ENCODE results near the gene PMFBP1. TPM values are rescaled to one million over a fixed set of nuclear protein-coding genes. Genes with fewer than 3 reads are reported as not detected.

Gene PMFBP1
- total and polyA plus RNA-seq, 4 donors = 0.62 to 1.3 (median 1.0) TPM

- Histone ChIP-seq H3K9ac (ENCODE audit: insufficient read depth in 1 of 2, low read length in 2 of 2) (no peak overlapping the region), H3K4me1 (ENCODE audit: control insufficient read depth in 5 of 5, insufficient read depth in 5 of 5, low read length in 5 of 5) (no peaks in the 10 kb centered on the region), H3K27ac (ENCODE audit: low read depth in 1 of 2, low read length in 1 of 2) (no peak overlapping the region), H3K27me3 (ENCODE audit: control insufficient read depth in 3 of 3, insufficient read depth in 3 of 3, low read length in 2 of 3) (no peaks in the 10 kb centered on the region), H3K36me3 (ENCODE audit: control insufficient read depth in 4 of 4, insufficient read depth in 4 of 4, low read length in 4 of 4) (peaks cover 29 to 55% (median 36%) of the 10 kb centered on the region in 4 donors), H3K9me3 (ENCODE audit: control insufficient read depth in 4 of 4, insufficient read depth in 3 of 4, low read length in 3 of 4) (no peaks in the 10 kb centered on the region), H3K4me3 (no peak overlapping the region)
- 86 to 92% methylated on average over 19 of the region's 19 CpGs for WGBS, 2 donors
- ATAC-seq (ENCODE audit: insufficient read depth, low FRiP score) = no peak
- TF ChIP-seq, protein P1, sequence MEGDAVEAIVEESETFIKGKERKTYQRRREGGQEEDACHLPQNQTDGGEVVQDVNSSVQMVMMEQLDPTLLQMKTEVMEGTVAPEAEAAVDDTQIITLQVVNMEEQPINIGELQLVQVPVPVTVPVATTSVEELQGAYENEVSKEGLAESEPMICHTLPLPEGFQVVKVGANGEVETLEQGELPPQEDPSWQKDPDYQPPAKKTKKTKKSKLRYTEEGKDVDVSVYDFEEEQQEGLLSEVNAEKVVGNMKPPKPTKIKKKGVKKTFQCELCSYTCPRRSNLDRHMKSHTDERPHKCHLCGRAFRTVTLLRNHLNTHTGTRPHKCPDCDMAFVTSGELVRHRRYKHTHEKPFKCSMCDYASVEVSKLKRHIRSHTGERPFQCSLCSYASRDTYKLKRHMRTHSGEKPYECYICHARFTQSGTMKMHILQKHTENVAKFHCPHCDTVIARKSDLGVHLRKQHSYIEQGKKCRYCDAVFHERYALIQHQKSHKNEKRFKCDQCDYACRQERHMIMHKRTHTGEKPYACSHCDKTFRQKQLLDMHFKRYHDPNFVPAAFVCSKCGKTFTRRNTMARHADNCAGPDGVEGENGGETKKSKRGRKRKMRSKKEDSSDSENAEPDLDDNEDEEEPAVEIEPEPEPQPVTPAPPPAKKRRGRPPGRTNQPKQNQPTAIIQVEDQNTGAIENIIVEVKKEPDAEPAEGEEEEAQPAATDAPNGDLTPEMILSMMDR (IDR thresholded peaks at IDR 0.05; ENCODE audit: control extremely low read depth, extremely low read depth) = no peak
- DNase-seq = no peak
These were observed 60.1 kb downstream of the PMFBP1 start for GRCh38 chr16:72111657-72112451.

DNA sequence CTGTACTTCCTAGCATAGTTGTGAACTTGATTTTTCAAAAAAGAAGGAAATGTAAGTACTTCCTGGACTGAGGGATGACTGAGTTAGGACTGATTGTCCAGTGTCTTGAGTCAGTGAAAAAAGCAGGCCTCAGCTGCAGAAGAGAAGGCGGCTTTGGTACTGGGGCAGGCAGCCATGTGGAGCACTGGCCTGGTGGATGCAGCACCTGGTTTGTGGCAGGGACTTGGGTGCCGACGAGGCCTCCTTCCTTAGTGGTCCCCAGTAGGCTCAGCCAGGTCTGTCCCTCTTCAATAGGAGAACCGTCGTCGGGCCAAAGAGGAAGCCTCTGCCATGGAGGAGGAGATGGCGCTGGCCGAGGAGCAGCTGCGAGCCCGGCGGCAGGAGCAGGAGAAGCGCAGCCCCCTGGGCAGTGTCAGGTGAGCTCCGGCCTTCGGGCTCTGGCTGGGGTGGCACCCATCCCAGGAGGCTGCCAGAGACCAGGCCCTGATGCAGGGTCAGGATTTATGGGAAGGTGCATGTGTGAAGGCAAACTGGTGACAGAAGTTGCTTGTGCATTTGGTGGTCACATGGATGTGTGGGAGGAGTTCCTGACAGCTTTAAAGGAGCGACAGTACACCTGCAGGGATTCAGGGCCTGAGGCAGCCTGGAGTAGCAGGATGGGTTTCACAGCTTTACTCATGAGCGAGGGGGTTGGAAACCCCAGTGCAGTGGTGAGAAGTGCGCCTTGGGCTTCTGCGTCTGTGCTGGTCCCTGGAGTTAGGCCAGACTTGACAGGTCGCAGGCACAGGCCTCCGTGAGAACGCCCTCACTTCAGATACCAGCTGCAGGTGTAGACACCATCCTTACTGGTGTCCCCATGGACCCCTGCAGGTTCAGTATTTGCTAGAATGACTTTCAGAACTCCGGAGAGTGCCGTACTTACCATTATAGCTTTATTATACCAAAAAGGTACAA, 61.0 kb downstream of the PMFBP1 start:
- ATAC-seq (ENCODE audit: insufficient read depth, low FRiP score) (peak; percentile 19), DNase-seq (no peak)
- TF ChIP-seq, protein P1 (IDR thresholded peaks at IDR 0.05; ENCODE audit: control extremely low read depth, extremely low read depth) = no peak
- H3K9ac ChIP-seq (ENCODE audit: insufficient read depth in 1 of 2, low read length in 2 of 2) = no peak overlapping the region
- 97 to 98% methylated on average over 23 of the region's 23 CpGs for WGBS, 2 donors
- H3K4me3 ChIP-seq = no peak overlapping the region
- no peaks in the 10 kb centered on the region for H3K9me3 ChIP-seq (ENCODE audit: control insufficient read depth in 4 of 4, insufficient read depth in 3 of 4, low read length in 3 of 4)
- H3K27me3 ChIP-seq (ENCODE audit: control insufficient read depth in 3 of 3, insufficient read depth in 3 of 3, low read length in 2 of 3) = no peaks in the 10 kb centered on the region
- no peak overlapping the region for H3K27ac ChIP-seq (ENCODE audit: low read depth in 1 of 2, low read length in 1 of 2)
- H3K4me1 ChIP-seq (ENCODE audit: control insufficient read depth in 5 of 5, insufficient read depth in 5 of 5, low read length in 5 of 5) = no peaks in the 10 kb centered on the region
- peaks cover 33 to 60% (median 43%) of the 10 kb centered on the region in 4 donors for H3K36me3 ChIP-seq (ENCODE audit: control insufficient read depth in 4 of 4, insufficient read depth in 4 of 4, low read length in 4 of 4)

GRCh38 chr16:72109966-72110530, 61.9 kb downstream of the PMFBP1 start:
- Histone ChIP-seq H3K27ac (ENCODE audit: low read depth in 1 of 2, low read length in 1 of 2) (no peak overlapping the region), H3K4me3 (no peak overlapping the region), H3K4me1 (ENCODE audit: control insufficient read depth in 5 of 5, insufficient read depth in 5 of 5, low read length in 5 of 5) (no peaks in the 10 kb centered on the region), H3K27me3 (ENCODE audit: control insufficient read depth in 3 of 3, insufficient read depth in 3 of 3, low read length in 2 of 3) (no peaks in the 10 kb centered on the region), H3K9ac (ENCODE audit: insufficient read depth in 1 of 2, low read length in 2 of 2) (no peak overlapping the region), H3K36me3 (ENCODE audit: control insufficient read depth in 4 of 4, insufficient read depth in 4 of 4, low read length in 4 of 4) (peaks cover 40 to 69% (median 48%) of the 10 kb centered on the region in 4 donors), H3K9me3 (ENCODE audit: control insufficient read depth in 4 of 4, insufficient read depth in 3 of 4, low read length in 3 of 4) (no peaks in the 10 kb centered on the region)
- TF ChIP-seq, protein P1 (IDR thresholded peaks at IDR 0.05; ENCODE audit: control extremely low read depth, extremely low read depth) = no peak
- no peak for ATAC-seq (ENCODE audit: insufficient read depth, low FRiP score)
- DNase-seq = no peak
- WGBS, 2 donors = 94 to 97% methylated on average over 12 of the region's 12 CpGs
